ENCODE measurements around the gene SLC66A2. TPM values are rescaled to one million over a fixed set of nuclear protein-coding genes. Genes with fewer than 3 reads are reported as not detected.

The SLC66A2 gene
- total RNA-seq, 1 experiment from 2014 or later, result 21.7 TPM

GRCh38 chr18:79917853-79918614 lies 33.4 kb downstream of the SLC66A2 start:
- no peak overlapping the region for H3K27ac Mint-ChIP-seq (ENCODE audit: low read depth, unreplicated experiment)
- POLR2A ChIA-PET, result no interaction called here
- BruUV-seq (replicated peaks), result no TSS peak
- H3K4me1 Mint-ChIP-seq (ENCODE audit: insufficient read depth, unreplicated experiment), result no peaks in the 10 kb centered on the region
- no peak for DNase-seq (ENCODE audit: unreplicated experiment)
- H3K27me3 Mint-ChIP-seq (ENCODE audit: insufficient read depth, unreplicated experiment), result no peaks in the 10 kb centered on the region
- no peak overlapping the region for H3K4me3 Mint-ChIP-seq (ENCODE audit: unreplicated experiment)
- H3K9me3 Mint-ChIP-seq (ENCODE audit: unreplicated experiment), result no peaks in the 10 kb centered on the region
- CTCF ChIA-PET, result no interaction called here
- intact Hi-C loops (cut with micrococcal nuclease), result no loop called here
- H3K36me3 Mint-ChIP-seq (ENCODE audit: insufficient read depth, unreplicated experiment), result peaks cover 42% of the 10 kb centered on the region
- TF ChIP-seq, protein P1, sequence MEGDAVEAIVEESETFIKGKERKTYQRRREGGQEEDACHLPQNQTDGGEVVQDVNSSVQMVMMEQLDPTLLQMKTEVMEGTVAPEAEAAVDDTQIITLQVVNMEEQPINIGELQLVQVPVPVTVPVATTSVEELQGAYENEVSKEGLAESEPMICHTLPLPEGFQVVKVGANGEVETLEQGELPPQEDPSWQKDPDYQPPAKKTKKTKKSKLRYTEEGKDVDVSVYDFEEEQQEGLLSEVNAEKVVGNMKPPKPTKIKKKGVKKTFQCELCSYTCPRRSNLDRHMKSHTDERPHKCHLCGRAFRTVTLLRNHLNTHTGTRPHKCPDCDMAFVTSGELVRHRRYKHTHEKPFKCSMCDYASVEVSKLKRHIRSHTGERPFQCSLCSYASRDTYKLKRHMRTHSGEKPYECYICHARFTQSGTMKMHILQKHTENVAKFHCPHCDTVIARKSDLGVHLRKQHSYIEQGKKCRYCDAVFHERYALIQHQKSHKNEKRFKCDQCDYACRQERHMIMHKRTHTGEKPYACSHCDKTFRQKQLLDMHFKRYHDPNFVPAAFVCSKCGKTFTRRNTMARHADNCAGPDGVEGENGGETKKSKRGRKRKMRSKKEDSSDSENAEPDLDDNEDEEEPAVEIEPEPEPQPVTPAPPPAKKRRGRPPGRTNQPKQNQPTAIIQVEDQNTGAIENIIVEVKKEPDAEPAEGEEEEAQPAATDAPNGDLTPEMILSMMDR (IDR thresholded peaks at IDR 0.05; ENCODE audit: unreplicated experiment), result no peak

DNA sequence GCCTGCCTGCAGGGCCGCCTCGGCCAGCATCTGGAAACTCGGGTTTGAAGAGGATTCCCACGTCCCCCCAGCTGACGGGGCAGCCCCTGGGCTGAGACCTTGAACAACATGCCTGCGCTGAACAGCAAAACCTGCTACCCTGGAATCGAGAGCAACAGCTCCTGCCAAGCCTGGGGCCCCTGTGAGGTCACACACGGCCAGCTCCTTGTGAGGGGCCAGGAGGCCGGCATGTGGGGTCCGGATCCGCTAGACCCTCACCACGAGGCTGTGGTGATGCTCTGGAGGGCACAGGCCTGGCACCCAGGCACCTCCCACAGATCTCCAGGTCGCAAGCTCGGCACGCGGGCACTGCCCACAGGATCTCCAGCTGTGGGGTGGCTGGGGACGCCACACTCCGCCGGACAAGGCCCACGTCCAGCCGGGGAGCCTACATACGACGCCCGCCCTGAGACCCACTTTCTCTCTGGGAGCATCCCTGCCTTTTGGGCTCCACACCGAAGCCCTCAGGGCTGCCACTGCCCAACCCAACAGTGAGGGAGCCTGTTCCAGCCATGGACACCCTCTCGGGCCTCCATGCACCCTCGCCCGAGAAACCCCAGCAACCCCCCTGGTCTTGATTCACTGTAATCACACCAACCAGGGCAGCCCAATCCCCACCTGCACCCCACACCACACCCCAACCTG lies 34.1 kb downstream of the SLC66A2 start:
- H3K27ac Mint-ChIP-seq (ENCODE audit: low read depth, unreplicated experiment), result no peak overlapping the region
- H3K27me3 Mint-ChIP-seq (ENCODE audit: insufficient read depth, unreplicated experiment), result no peaks in the 10 kb centered on the region
- ChIA-PET CTCF (no interaction called here), POLR2A (no interaction called here)
- intact Hi-C loops (cut with micrococcal nuclease), result no loop called here
- TF ChIP-seq, protein P1 (IDR thresholded peaks at IDR 0.05; ENCODE audit: unreplicated experiment), result no peak
- H3K4me1 Mint-ChIP-seq (ENCODE audit: insufficient read depth, unreplicated experiment), result no peaks in the 10 kb centered on the region
- H3K9me3 Mint-ChIP-seq (ENCODE audit: unreplicated experiment), result no peaks in the 10 kb centered on the region
- H3K36me3 Mint-ChIP-seq (ENCODE audit: insufficient read depth, unreplicated experiment), result peaks cover 48% of the 10 kb centered on the region
- DNase-seq (ENCODE audit: unreplicated experiment), result no peak
- no TSS peak for BruUV-seq (replicated peaks)
- no peak overlapping the region for H3K4me3 Mint-ChIP-seq (ENCODE audit: unreplicated experiment)

GRCh38 chr18:79916546-79917168 lies 34.8 kb downstream of the SLC66A2 start:
- Mint-ChIP-seq H3K36me3 (ENCODE audit: insufficient read depth, unreplicated experiment) (peaks cover 43% of the 10 kb centered on the region), H3K9me3 (ENCODE audit: unreplicated experiment) (no peaks in the 10 kb centered on the region), H3K27ac (ENCODE audit: low read depth, unreplicated experiment) (no peak overlapping the region), H3K4me1 (ENCODE audit: insufficient read depth, unreplicated experiment) (no peaks in the 10 kb centered on the region), H3K27me3 (ENCODE audit: insufficient read depth, unreplicated experiment) (no peaks in the 10 kb centered on the region), H3K4me3 (ENCODE audit: unreplicated experiment) (no peak overlapping the region)
- intact Hi-C loops (cut with micrococcal nuclease), result no loop called here
- TF ChIP-seq, protein P1 (IDR thresholded peaks at IDR 0.05; ENCODE audit: unreplicated experiment), result no peak
- ChIA-PET POLR2A (no interaction called here), CTCF (interaction anchor here (0.8 kb wide), 1 partner anchor 499 kb away, joined by 3 read pairs; no protein-coding TSS in a partner anchor)
- no peak for DNase-seq (ENCODE audit: unreplicated experiment)
- BruUV-seq (replicated peaks), result no TSS peak

- Mint-ChIP-seq H3K4me1 (ENCODE audit: insufficient read depth, unreplicated experiment) (no peaks in the 10 kb centered on the region), H3K27ac (ENCODE audit: low read depth, unreplicated experiment) (no peak overlapping the region), H3K9me3 (ENCODE audit: unreplicated experiment) (no peaks in the 10 kb centered on the region), H3K4me3 (ENCODE audit: unreplicated experiment) (no peak overlapping the region), H3K36me3 (ENCODE audit: insufficient read depth, unreplicated experiment) (peaks cover 42% of the 10 kb centered on the region), H3K27me3 (ENCODE audit: insufficient read depth, unreplicated experiment) (no peaks in the 10 kb centered on the region)
- intact Hi-C loops (cut with micrococcal nuclease), result no loop called here
- DNase-seq (ENCODE audit: unreplicated experiment), result no peak
- ChIA-PET CTCF (interaction anchor here (0.8 kb wide), 1 partner anchor 498 kb away, joined by 3 read pairs; no protein-coding TSS in a partner anchor), POLR2A (no interaction called here)
- BruUV-seq (replicated peaks), result no TSS peak
- TF ChIP-seq, protein P1 (IDR thresholded peaks at IDR 0.05; ENCODE audit: unreplicated experiment), result no peak
Measured at GRCh38 chr18:79916128-79916494, 35.3 kb downstream of the SLC66A2 start.
